GM21423 (cell line): Measurements from ENCODE around the gene SCNN1B.
"Not testable (repeated sequence)": the region's sequence is repeated elsewhere in the genome, so short reads cannot be mapped to it uniquely, and the experiment has no call there.

Source experiments
- ATAC-seq: cut with Tn5 transposase; IDR thresholded peaks from one replicate; pipeline ENCODE4 v1.9.1; 2021; ENCODE audit warnings: mild to moderate bottlenecking, moderate library complexity; ENCODE audit not compliant: unreplicated experiment

Gene SCNN1B

DNA sequence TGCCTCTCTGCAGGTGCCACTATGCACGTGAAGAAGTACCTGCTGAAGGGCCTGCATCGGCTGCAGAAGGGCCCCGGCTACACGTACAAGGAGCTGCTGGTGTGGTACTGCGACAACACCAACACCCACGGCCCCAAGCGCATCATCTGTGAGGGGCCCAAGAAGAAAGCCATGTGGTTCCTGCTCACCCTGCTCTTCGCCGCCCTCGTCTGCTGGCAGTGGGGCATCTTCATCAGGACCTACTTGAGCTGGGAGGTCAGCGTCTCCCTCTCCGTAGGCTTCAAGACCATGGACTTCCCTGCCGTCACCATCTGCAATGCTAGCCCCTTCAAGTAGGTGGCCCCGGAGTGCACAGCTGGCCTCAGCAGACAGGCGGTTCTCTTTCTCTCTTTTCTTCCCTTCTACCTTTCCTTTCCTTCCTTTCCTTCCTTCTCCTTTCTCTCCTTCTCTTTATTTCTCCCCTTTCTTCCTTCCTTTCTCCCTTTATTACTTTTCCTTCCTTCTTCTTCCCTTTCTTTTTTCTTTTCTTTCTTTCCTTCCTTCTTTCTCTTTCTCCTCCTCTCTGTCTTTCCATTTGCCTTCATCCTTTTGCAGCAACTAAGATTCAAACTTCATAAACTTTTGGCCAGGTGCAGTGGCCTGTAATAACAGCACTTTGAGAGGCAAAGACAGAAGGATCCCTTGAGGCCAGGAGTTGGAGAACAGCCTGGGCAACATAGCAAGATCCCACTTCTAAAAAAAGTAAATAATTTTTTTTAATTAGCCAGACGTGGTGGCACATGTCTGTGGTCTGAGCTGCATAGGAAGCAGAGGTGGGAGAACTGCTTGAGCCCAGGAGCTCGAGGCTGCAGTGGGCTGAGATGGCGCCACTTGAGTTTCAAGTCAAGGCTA lies 46.7 kb downstream of the SCNN1B start:
- ATAC-seq, result no peak

DNA sequence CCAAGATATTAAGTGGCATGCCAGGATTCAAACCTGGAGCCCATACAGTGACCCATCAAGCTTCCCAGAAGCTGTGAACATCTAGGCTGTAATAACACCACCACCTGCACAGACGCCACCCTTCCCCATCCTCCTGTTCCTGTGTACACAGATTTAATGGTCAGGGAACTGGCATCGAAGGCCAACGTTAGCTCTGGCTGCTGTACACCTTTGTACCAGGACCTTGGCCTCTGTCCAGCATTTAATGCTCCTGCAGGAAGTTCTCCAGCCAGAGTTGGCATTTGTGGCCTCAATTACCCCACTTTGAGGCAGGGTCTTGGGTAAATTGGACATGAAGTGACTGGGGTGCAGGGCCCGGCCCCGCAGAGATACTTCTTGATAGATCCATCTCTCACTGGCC lies 49.3 kb downstream of the SCNN1B start:
- ATAC-seq, result no peak

DNA sequence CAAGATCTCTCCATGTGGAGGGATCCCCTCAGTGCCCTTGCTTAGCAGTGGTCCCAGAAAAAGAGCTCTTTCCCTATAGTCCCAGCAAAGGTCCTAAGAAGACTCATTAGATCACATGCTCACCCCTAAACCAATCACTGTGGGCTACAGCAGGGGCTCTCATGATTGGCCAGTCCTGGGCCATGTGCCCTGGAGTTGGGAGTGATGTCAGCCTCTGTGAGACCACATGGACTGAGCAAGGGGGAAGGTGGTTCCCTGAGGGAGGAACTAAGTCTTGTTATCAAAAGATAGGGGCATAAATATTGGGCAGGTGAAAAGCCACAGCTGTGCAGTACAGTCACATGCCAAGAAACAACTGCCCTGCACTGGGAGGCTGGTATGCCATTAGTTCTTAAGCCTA lies 51.3 kb downstream of the SCNN1B start:
- no peak for ATAC-seq

DNA sequence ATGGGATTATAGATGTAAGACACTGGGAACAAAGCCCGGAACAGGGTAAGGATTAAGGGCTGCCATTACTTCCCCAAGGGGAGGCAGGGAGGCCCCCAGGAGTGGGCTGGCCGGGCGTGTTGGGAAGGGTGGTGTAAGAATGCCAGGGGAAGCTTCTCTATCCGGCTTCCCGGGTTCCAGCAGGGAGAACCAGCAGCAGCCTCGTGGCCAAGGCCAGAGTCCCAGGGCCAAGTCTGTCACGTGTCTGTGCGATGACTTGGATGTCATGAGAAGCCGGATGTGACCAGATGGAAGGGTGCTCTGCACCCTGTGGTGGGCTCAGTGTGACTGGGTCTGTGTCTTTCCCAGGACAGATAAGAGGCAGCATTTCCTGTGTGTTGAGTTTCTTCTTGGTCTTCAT lies 52.1 kb downstream of the SCNN1B start:
- ATAC-seq, result no peak

DNA sequence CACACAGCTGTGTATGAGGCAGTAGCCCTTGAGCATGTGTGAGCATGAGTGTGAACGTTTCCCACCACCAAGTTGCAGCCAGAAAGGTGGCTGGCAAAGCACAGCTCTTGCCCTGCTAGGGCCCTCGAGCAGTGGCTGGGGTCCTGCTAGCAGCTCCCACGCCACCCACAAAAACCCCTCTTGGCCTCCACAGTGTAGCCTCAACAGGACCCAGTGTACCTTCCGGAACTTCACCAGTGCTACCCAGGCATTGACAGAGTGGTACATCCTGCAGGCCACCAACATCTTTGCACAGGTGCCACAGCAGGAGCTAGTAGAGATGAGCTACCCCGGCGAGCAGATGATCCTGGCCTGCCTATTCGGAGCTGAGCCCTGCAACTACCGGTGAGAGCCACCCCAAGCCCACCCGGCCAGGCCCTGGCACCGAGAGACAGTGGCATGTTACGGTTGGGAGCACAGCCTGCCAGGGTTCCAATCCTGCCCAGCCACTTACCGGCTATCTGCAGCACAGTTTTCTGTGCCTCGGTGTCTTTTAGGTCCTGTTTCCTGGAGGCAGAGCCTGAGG lies 53.1 kb downstream of the SCNN1B start:
- no peak for ATAC-seq

DNA sequence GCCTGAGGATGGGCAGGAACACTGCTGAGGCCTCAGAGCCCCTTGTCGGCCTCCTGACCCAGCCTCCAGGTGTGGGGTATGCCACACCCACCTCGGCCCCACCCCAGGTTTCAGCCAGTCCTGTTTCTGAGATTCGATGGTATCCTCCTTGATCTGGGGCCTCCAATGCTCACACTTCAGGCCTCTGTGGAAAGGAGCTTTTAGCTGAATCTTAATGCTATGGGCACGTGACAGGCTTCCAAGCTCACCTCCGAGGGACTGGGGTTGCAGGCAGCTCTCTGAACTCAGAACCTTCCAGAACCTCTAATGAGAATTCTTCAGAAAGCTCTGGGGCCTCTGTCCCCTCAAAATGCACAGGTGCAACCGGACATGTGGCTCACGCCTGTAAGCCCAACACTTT lies 54.8 kb downstream of the SCNN1B start:
- no peak for ATAC-seq

DNA sequence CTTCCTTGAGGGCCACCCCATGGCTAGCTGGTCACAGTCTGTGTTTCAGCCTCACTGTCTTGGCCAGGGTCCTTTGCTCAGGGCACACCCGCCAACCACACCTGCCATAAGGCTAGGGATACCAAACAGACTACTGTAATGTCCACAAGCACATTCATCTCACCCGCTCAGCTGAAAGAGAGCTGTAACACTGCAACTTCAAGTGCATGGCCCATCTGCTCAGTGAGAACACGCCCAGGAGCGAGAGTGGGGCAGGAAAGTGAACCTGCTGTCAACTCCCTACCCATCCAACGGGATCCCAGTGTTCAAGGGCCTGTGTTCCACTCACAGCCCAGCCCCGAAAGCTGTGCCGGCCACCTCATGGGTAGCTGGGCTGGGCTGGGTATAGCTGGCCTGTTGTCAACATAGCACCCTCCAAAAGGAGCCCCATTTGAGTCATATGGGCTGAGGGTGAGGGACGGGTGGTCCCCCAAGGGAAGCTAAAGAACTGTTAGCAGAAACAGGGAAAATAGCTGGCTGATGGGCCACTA lies 55.7 kb downstream of the SCNN1B start:
- no peak for ATAC-seq

DNA sequence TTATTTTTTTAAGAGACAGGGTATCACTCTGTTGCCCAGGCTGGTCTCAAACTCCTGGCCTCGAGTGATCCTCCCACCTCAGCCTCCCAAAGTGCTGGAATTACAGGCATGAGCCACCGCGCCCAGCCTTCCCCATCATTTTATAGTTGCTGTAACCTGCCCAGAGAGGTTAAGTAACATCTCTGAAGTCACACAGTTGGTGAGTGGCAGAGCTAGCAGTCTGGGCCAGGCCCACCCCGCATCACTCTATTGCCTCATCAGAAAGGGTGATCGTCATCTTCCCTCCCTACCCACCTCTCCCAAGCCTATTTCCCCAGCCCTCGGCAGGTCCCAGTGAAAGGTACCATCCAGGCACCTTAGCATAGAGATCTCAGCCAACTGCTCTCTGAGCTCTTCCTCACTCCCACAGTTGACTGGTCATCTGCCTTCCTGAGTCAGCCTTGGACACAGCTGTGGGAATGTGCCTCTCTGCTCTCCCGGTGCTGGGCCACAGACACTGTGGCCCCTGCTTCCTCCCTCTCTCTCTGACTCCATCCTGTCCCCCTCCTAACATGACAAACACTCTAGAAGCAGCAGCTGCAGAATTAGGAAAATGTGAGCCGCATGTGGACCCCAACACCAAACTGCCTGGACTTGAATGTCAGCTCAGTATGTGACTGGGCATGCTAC lies 57.1 kb downstream of the SCNN1B start:
- no peak for ATAC-seq

DNA sequence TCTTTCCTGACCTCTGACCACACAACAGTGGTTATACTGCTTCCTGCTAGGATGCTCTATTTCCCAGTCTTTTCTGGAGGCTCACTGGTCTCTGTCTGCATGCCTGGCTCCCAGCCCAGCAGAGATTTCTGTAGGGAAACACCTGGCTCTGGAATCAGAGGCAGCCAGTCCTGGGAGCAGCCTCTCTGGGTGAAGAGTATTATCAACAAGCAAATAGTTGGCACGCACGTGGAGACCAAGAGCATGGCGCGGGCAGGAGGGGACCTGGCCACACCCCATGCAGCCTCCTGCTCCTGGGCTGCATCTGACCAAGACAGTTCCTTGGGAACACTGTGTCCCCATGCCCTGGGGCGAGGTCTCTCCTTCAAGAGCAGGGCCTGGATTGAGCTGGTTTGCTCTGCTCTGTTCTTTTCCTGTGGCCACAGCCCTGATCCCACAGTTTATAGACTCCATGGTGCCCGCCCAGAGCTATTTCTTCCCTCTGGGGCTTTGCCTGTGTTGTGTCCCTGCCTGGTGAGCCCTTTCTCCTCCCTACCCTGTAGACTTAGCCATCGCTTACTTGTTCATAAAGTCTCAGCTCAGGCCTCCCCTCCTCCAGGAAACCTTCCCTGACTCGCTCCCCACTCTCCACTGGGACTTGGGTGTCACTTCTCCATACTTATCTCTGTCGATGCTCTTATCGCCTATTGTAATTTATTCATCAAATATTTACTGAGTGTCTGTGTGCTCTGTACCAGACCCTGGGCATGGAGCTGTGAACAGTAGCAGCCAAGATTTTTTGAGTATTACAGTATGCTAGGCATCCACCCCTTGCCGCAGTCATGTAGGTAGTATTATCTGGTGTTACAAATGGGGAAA lies 60.6 kb downstream of the SCNN1B start:
- ATAC-seq, result no peak

DNA sequence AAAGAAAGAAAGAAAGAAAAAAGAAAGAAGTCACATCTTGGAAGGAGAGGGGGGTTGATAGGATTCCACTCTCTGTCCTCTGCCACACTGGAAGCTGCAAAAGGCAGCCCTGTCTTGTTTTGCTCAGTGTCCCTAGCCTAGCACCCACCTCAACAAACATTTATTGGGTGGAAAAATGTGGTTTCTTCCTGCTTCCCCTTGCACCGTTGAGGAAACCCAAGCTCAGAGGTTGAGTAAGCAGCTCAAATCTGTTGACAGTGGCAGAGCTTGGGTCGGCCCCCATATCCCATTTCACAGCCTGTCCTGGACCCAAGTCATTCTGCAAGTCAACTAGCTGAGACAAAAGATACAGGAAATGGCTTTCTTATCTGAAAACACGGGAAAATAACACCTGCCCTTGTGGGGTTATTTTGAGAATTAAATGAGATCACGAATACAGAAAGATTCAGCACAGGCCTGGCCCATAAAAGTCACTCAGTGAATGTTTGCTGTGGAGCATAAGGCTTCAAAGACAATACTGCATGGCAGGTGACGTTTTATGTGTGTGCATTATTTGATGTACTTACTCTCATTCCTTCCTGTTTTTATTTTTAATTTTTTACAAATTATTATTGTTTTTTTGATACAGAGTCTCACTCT lies 63.6 kb downstream of the SCNN1B start:
- ATAC-seq, result no peak

DNA sequence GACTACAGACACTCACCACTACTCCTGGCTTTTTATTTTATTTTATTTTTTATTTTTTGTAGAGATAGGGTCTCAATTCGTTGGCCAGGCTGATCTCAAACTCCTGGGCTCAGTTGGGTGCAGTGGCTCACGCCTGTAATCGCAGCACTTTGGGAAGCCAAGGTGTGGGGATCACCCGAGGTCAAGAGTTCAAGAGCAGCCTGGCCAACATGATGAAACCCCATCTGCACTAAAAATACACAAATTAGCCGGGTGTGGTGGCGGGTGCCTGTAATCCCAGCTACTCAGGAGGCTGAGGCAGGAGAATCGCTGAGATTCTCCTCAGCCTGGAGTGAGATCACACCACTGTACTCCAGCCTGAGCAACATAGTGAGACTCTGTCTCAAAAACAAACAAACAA lies 64.2 kb downstream of the SCNN1B start:
- ATAC-seq, result not testable (repeated sequence)

DNA sequence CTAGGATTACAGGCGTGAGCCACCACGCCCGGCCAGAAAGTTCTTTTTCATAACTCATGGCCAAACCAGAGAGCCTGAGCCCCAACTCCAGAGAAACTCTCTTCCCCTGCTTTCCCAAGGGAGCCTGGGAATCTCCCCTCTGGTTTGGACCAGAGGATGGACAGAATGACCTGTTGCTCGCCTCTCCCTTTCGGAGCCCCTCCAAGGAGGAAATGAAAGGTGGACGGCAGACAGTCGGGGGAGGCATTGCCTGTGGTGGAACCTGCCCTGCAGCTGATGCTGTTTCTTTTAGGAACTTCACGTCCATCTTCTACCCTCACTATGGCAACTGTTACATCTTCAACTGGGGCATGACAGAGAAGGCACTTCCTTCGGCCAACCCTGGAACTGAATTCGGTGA lies 65.5 kb downstream of the SCNN1B start:
- ATAC-seq, result no peak

DNA sequence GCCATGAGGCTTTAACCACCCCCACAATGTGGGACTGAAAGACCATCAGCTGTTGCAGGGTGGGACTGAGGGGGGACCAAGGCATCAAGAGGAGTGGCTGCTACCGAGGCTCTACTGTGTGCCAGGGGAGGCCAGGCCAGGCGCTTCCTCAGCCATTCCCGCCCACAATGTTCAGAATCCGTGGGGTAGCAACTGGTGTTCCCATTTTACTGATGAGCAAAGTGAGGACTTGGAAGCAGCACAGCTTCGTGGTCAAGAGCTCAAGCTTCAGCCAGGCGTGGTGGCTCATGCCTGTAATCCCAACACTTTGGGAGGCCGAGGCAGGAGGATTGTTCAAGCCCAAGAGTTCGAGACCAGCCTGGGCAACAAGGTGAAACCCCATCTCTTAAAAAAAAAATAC lies 65.9 kb downstream of the SCNN1B start:
- no peak for ATAC-seq

DNA sequence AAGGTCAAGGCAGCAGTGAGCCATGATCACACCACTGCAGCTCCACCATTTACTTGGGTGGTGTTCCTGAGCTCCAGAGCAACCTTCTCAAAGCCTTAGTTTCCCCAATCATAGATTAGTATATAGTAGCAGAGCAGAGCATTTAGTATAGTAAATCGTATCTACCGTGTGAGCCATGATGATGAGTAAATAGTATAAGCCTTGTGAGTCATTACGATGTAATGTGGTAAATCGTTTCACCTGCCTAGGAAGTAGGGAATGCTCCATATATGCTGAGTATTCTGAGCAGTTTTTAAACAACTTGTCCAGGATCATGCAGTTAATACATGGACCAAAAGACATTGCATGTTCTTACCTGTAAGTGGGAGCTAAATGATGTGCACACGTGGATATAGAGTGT lies 66.4 kb downstream of the SCNN1B start:
- ATAC-seq, result no peak

DNA sequence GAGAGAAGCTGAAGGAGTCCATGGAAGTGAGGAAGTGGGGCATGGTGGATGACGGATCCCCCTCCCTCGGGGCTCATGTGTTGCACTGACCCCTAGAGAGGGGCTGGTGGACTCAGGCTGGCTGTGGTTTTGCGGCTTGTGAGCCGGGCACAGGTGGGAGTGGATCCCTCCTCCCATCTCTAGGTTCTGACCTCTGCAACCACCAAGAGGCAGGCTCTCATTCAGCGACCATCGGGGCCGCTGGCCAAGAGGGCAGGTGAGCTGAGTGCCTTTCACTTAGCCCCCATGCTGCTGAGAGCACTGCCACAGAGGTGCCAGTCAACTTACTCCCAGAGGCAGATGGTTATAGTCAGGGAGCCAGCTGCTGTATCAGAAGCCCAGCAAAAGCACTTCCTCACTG lies 67.3 kb downstream of the SCNN1B start:
- no peak for ATAC-seq

DNA sequence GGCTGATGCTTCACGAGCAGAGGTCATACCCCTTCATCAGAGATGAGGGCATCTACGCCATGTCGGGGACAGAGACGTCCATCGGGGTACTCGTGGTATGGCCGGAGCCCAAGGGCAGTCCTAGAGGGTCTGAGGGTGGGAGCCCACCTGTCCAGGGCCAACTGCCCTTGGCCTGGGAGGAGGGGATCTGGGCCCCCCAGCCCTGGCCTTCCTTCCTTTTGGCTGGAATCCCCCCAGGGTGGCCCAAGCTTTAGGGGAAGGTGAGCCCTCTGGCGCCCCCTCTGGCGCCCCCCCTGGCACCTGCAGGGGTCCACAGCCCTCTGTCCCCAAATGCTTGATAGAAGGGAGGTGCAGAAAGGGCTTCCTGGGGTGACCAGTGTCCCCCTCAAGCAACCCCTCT lies 69.3 kb downstream of the SCNN1B start:
- no peak for ATAC-seq

DNA sequence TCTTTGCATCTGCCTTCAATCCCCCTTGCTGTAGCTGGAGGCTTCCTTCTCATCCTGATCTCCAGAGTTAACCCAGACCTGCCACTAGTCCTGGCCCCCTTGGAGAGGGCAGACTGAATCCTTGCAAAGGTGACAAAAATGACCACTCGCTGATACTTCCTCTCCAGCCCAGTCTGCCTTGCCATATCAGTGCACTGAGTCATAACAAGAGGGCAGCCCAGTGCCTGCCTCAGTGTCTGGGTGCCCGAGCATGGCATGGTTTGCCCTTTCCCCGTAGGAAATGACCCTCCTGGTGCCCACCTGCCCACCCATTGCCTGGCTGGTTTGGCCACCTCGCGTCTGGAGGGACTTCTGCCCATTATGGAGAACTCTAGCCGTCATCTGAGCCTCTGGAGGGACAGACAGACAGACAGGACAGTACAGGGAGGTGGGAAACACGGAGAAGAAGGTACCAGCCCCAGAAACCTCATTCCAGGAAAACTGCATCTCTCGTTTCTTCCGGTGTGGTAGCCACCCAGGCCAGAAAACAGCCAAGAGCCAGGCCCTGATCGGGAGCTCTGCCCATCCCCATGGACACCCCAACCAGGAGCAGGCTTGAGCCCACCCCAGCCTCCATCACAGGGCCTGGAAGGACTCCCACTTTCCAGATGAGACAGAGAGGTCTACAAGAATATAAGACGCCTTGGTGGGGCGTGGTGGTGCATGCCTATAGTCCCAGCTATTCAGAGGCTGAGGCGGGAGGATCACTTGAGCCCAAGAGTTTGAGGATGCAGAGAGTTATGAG lies 71.5 kb downstream of the SCNN1B start:
- no peak for ATAC-seq

DNA sequence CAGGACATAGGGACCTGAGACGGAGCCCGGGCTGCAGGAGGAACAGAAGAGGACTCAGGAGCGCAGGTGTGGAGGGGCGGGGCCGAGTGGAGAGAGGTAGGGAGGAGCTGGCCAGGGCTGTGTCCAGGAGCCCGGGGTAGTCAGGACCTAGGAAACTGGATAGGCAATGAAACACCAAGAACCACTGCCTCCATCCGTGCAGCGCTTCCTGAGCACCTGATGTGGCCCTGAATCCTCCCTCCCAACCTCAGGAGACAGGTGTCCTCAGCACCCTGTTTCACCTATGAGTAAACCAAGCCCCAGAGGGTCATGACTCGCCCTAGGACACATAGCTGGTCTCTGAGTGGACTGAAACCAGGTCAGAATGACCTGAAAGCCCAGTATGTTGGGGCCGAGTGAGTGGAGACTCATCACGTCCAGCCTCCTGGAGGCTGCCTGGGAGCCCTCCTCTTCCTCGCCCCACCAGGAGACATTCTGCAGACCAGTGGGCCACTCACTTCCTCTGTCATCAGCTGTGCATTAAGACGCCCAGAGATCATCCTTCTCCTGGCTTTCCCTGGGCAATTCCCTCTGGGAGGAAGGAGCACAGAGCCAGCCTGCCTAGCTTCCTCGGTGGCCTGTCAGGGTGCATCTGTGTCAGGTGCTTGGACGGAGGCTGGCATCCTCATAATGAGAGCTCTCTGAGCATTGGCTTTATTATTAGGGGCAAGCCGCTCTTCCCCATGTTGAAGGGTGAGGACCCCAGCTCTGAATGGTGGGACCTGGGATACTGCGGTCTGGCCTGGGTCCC lies 72.8 kb downstream of the SCNN1B start:
- ATAC-seq, result no peak

DNA sequence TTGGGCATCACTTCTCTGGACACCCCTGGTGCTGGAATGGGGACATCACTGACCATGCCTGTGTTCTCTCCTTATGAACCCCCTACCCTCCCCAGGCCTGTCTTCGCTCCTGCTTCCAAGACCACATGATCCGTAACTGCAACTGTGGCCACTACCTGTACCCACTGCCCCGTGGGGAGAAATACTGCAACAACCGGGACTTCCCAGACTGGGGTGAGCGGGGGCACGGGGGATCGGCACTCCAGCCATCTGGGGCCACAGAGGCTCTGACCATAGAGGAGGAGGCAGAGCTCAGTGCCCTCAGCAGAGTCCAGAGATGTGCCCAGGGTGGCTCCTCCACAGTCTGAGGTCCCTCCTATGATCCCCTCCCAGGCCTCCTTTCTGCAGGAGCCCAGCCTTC lies 73.5 kb downstream of the SCNN1B start:
- ATAC-seq, result no peak
